Measurements from ENCODE around the gene EIF5A. TPM values are rescaled to one million over a fixed set of nuclear protein-coding genes. Genes with fewer than 3 reads are reported as not detected.

Gene EIF5A
- total and polyA plus RNA-seq, 2 donors (not counting 1 experiment from before 2014, with no cell fraction given): 347 to 752 TPM

DNA sequence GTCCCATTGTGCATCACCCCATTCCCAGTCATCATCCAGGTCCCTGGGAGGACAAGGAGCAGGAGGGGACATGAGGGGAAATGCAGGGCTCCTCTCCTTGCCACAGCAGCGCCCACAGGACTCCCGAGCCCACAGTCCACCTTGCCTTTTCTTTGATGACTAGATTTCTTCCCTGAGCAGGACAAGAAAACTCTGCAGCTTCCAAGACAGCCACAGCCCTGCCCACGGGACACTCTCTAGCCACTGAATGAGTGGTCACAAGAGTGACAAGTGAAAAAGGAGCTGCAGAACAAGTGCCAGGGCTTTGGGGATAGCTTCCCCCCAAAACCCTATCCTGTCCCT is 17.0 kb downstream of the EIF5A start:
- Histone ChIP-seq H3K27ac (ENCODE audit: insufficient read depth, low read length) (no peak overlapping the region), H3K79me2 (ENCODE audit: control insufficient read depth, insufficient read depth, low read length) (peaks cover 6% of the 10 kb centered on the region), H3K9me3 (ENCODE audit: control insufficient read depth, insufficient read depth, low read depth, low read length) (no peaks in the 10 kb centered on the region), H3K36me3 (ENCODE audit: control insufficient read depth, insufficient read depth, low read length) (peaks cover 27% of the 10 kb centered on the region), H3K4me3 (replicated peaks in 1 of 4; ENCODE audit: control extremely low read depth in 1 of 4, insufficient read depth in 1 of 4, low read depth in 3 of 4, low read length in 4 of 4) (no peak overlapping the region), H3K27me3 (ENCODE audit: control insufficient read depth, insufficient read depth, low read length) (no peaks in the 10 kb centered on the region), H2AFZ (ENCODE audit: low read length) (no peak overlapping the region), H3K9ac (ENCODE audit: insufficient read depth, low read length) (no peak overlapping the region), H3K4me2 (ENCODE audit: extremely low read depth, insufficient read depth, low read length) (no peak overlapping the region), H3K4me1 (ENCODE audit: control insufficient read depth, extremely low read depth, insufficient read depth, low read length) (no peaks in the 10 kb centered on the region), H4K20me1 (ENCODE audit: control insufficient read depth, extremely low read depth, insufficient read depth, low read length) (no peaks in the 10 kb centered on the region)
- no peak for DNase-seq (ENCODE audit: low read depth in 2 of 2)
- TF ChIP-seq, protein P1, sequence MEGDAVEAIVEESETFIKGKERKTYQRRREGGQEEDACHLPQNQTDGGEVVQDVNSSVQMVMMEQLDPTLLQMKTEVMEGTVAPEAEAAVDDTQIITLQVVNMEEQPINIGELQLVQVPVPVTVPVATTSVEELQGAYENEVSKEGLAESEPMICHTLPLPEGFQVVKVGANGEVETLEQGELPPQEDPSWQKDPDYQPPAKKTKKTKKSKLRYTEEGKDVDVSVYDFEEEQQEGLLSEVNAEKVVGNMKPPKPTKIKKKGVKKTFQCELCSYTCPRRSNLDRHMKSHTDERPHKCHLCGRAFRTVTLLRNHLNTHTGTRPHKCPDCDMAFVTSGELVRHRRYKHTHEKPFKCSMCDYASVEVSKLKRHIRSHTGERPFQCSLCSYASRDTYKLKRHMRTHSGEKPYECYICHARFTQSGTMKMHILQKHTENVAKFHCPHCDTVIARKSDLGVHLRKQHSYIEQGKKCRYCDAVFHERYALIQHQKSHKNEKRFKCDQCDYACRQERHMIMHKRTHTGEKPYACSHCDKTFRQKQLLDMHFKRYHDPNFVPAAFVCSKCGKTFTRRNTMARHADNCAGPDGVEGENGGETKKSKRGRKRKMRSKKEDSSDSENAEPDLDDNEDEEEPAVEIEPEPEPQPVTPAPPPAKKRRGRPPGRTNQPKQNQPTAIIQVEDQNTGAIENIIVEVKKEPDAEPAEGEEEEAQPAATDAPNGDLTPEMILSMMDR (conservative IDR thresholded peaks at IDR 0.05 in 1 of 2, IDR thresholded peaks at IDR 0.05 in 1 of 2; ENCODE audit: low read depth in 1 of 2, low read length in 2 of 2): no peak
- no peak for TF ChIP-seq EZH2 (IDR thresholded peaks at IDR 0.05; ENCODE audit: low read length, missing control alignments)

DNA sequence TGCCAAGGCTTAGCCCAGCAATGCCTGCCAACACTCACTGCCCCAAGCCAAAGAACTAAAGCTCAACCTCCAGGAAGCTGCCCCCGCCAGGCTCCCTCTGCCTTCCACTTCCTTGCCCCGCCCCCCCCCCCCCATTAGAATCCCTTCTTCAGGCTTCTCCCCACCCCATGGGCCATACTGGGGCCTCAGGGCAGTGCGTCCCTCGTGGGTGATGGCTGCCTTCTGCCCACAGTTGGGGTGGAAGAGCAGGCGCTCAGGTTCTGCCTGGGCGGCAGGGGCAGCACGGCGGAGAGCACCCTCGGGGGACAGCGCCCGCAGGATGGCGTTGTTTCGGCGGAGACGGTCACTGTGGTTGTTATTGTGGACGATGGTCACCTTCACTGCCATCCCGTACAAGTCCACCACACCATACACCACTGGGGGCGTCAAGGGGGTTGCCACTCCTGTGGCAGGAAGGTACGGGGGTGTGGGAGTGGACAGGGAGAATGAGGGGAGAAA is 17.7 kb downstream of the EIF5A start:
- Histone ChIP-seq H3K36me3 (ENCODE audit: control insufficient read depth, insufficient read depth, low read length) (peaks cover 27% of the 10 kb centered on the region), H2AFZ (ENCODE audit: low read length) (no peak overlapping the region), H3K9me3 (ENCODE audit: control insufficient read depth, insufficient read depth, low read depth, low read length) (no peaks in the 10 kb centered on the region), H3K4me2 (ENCODE audit: extremely low read depth, insufficient read depth, low read length) (no peak overlapping the region), H3K9ac (ENCODE audit: insufficient read depth, low read length) (no peak overlapping the region), H3K27me3 (ENCODE audit: control insufficient read depth, insufficient read depth, low read length) (no peaks in the 10 kb centered on the region), H3K4me1 (ENCODE audit: control insufficient read depth, extremely low read depth, insufficient read depth, low read length) (no peaks in the 10 kb centered on the region), H4K20me1 (ENCODE audit: control insufficient read depth, extremely low read depth, insufficient read depth, low read length) (no peaks in the 10 kb centered on the region), H3K27ac (ENCODE audit: insufficient read depth, low read length) (no peak overlapping the region), H3K4me3 (replicated peaks in 1 of 4; ENCODE audit: control extremely low read depth in 1 of 4, insufficient read depth in 1 of 4, low read depth in 3 of 4, low read length in 4 of 4) (no peak overlapping the region), H3K79me2 (ENCODE audit: control insufficient read depth, insufficient read depth, low read length) (peaks cover 6% of the 10 kb centered on the region)
- TF ChIP-seq, protein P1 (conservative IDR thresholded peaks at IDR 0.05 in 1 of 2, IDR thresholded peaks at IDR 0.05 in 1 of 2; ENCODE audit: low read depth in 1 of 2, low read length in 2 of 2): no peak
- no peak for TF ChIP-seq EZH2 (IDR thresholded peaks at IDR 0.05; ENCODE audit: low read length, missing control alignments)
- no peak for DNase-seq (ENCODE audit: low read depth in 2 of 2)

DNA sequence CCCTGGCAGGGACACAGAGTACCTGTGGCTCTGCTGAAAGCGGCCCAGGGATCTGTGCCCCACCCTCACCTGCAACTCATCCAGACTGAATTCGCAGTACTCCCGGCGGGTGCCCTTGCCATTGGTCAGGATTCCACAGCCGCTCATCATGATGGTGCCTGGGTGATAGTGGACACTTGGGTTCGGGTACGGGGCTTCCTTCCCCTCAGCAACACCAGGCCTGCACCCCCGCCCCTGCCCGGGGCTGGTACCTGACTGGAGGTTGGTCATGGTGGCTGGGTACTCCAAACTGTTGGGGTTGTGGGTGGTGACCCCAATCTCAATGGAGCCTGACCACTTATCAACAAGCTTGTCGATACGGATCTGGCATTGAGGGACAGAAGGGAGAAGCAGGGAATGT is 18.8 kb downstream of the EIF5A start:
- H3K36me3 ChIP-seq (ENCODE audit: control insufficient read depth, insufficient read depth, low read length): peaks cover 23% of the 10 kb centered on the region
- no peak overlapping the region for H3K4me3 ChIP-seq (replicated peaks in 1 of 4; ENCODE audit: control extremely low read depth in 1 of 4, insufficient read depth in 1 of 4, low read depth in 3 of 4, low read length in 4 of 4)
- no peaks in the 10 kb centered on the region for H3K27me3 ChIP-seq (ENCODE audit: control insufficient read depth, insufficient read depth, low read length)
- H3K4me1 ChIP-seq (ENCODE audit: control insufficient read depth, extremely low read depth, insufficient read depth, low read length): no peaks in the 10 kb centered on the region
- DNase-seq (ENCODE audit: low read depth in 2 of 2): no peak
- no peaks in the 10 kb centered on the region for H3K9me3 ChIP-seq (ENCODE audit: control insufficient read depth, insufficient read depth, low read depth, low read length)
- peaks cover 6% of the 10 kb centered on the region for H3K79me2 ChIP-seq (ENCODE audit: control insufficient read depth, insufficient read depth, low read length)
- H4K20me1 ChIP-seq (ENCODE audit: control insufficient read depth, extremely low read depth, insufficient read depth, low read length): no peaks in the 10 kb centered on the region
- no peak overlapping the region for H2AFZ ChIP-seq (ENCODE audit: low read length)
- no peak for TF ChIP-seq EZH2 (IDR thresholded peaks at IDR 0.05; ENCODE audit: low read length, missing control alignments)
- TF ChIP-seq, protein P1 (conservative IDR thresholded peaks at IDR 0.05 in 1 of 2, IDR thresholded peaks at IDR 0.05 in 1 of 2; ENCODE audit: low read depth in 1 of 2, low read length in 2 of 2): no peak
- no peak overlapping the region for H3K9ac ChIP-seq (ENCODE audit: insufficient read depth, low read length)
- no peak overlapping the region for H3K27ac ChIP-seq (ENCODE audit: insufficient read depth, low read length)
- H3K4me2 ChIP-seq (ENCODE audit: extremely low read depth, insufficient read depth, low read length): no peak overlapping the region

Measured in fibroblast of lung (primary cell).